ENCODE results near the gene CALU.
A peak's percentile ranks its signal among the peaks of the same experiment; 100 is the strongest.

The CALU gene

DNA sequence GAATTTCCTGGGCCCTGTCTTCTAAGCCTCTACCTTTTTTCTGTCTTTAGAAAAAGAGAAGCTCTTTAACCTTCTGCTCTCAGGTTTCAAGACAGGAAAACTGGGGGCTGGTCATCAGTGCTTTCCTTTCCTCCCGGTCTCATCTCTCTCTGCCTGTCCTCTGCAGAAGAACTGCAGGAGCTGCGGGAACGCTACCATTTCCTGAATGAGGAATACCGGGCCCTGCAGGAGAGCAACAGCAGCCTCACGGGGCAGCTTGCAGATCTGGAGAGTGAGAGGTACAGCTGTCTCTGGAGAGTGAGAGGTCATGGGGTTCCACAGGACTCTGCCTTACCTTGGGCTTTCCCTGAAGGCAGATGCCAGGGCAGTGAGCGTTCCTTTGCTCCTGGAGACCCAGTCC, 65.3 kb downstream of the CALU start:
- no peak overlapping the region for H3K9ac ChIP-seq (ENCODE audit: low read length in 5 of 5)
- H3K36me3 ChIP-seq (ENCODE audit: control insufficient read depth in 5 of 5, insufficient read depth in 5 of 5, low read length in 5 of 5), result peaks cover 0 to 8% (median 3%) of the 10 kb centered on the region in 5 donors
- peaks cover 0 to 2% (median 0%) of the 10 kb centered on the region in 5 donors for H3K27me3 ChIP-seq (ENCODE audit: control insufficient read depth in 5 of 5, insufficient read depth in 4 of 5, low read length in 5 of 5)
- no peak overlapping the region for H3K4me3 ChIP-seq (ENCODE audit: low read depth in 1 of 5, low read length in 5 of 5)
- no peaks in the 10 kb centered on the region for H3K4me1 ChIP-seq (ENCODE audit: control insufficient read depth in 5 of 5, insufficient read depth in 5 of 5, low read length in 5 of 5)
- no peaks in the 10 kb centered on the region for H3K9me3 ChIP-seq (ENCODE audit: control insufficient read depth in 5 of 5, low read length in 5 of 5)
- H3K27ac ChIP-seq (ENCODE audit: low read depth, low read length), result no peak overlapping the region

DNA sequence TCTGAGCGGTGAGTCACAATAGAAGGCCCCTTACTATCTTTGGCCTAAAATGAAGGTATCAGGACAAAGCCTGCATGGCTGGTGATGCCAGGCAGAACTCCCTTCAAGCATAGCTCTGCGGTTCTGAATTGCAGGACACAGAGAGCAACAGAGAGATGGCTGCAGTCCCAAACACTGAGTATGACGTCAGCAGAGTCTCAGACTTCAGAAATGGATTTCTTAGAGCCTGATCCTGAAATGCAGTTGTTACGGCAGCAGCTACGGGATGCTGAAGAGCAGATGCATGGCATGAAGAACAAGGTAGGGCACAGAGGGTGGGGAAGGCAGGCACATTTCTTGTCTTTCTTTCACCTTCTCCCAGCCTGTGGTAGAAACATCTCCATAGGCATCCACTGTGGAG, 66.1 kb downstream of the CALU start:
- no peaks in the 10 kb centered on the region for H3K4me1 ChIP-seq (ENCODE audit: control insufficient read depth in 5 of 5, insufficient read depth in 5 of 5, low read length in 5 of 5)
- H3K36me3 ChIP-seq (ENCODE audit: control insufficient read depth in 5 of 5, insufficient read depth in 5 of 5, low read length in 5 of 5), result peaks cover 0 to 8% (median 3%) of the 10 kb centered on the region in 5 donors
- no peak overlapping the region for H3K9ac ChIP-seq (ENCODE audit: low read length in 5 of 5)
- H3K9me3 ChIP-seq (ENCODE audit: control insufficient read depth in 5 of 5, low read length in 5 of 5), result no peaks in the 10 kb centered on the region
- H3K27me3 ChIP-seq (ENCODE audit: control insufficient read depth in 5 of 5, insufficient read depth in 4 of 5, low read length in 5 of 5), result peaks cover 0 to 2% (median 0%) of the 10 kb centered on the region in 5 donors
- no peak overlapping the region for H3K27ac ChIP-seq (ENCODE audit: low read depth, low read length)
- H3K4me3 ChIP-seq (ENCODE audit: low read depth in 1 of 5, low read length in 5 of 5), result no peak overlapping the region

DNA sequence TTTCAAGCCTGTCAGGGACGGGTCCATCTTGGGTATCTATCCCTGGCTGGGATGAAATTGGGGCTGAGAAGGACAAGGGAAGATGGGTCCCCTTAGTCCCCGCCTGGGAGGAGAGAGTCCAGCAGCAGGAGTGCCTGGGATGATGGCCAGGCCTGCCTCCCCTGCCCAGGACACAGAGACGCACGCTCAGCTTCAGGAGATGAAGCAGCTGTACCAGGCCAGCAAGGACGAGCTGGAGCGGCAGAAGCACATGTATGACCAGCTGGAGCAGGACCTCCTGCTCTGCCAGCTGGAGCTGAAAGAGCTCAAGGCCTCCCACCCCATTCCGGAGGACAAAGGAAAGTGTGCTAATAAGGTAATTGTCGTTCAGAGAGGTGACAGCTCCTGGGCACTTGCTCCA, 68.0 kb downstream of the CALU start:
- H3K9me3 ChIP-seq (ENCODE audit: control insufficient read depth in 5 of 5, low read length in 5 of 5), result no peaks in the 10 kb centered on the region
- peaks cover 0 to 8% (median 3%) of the 10 kb centered on the region in 5 donors for H3K36me3 ChIP-seq (ENCODE audit: control insufficient read depth in 5 of 5, insufficient read depth in 5 of 5, low read length in 5 of 5)
- H3K27ac ChIP-seq (ENCODE audit: low read depth, low read length), result no peak overlapping the region
- H3K9ac ChIP-seq (ENCODE audit: low read length in 5 of 5), result no peak overlapping the region
- H3K4me3 ChIP-seq (ENCODE audit: low read depth in 1 of 5, low read length in 5 of 5), result no peak overlapping the region
- H3K27me3 ChIP-seq (ENCODE audit: control insufficient read depth in 5 of 5, insufficient read depth in 4 of 5, low read length in 5 of 5), result peaks cover 0 to 2% (median 0%) of the 10 kb centered on the region in 5 donors
- H3K4me1 ChIP-seq (ENCODE audit: control insufficient read depth in 5 of 5, insufficient read depth in 5 of 5, low read length in 5 of 5), result peaks cover 0 to 4% (median 0%) of the 10 kb centered on the region in 5 donors

DNA sequence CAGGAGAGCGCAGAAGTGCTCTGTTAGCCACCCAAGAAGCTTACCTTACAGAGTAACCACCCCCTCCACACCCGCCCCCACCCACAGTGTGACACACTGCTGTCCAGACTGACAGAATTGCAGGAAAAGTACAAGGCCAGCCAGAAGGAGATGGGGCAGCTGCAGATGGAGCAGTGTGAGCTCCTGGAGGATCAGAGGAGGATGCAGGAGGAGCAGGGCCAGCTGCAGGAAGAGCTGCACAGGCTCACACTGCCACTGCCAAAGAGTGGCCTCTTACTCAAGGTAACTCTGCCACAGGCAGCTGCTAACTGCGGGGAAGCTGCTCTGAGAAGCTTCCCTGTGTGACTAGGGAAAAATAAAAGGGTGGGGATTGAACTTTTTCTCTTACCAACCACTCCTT, 70.2 kb downstream of the CALU start:
- H3K27ac ChIP-seq (ENCODE audit: low read depth, low read length), result no peak overlapping the region
- no peaks in the 10 kb centered on the region for H3K9me3 ChIP-seq (ENCODE audit: control insufficient read depth in 5 of 5, low read length in 5 of 5)
- peaks cover 0 to 8% (median 3%) of the 10 kb centered on the region in 5 donors for H3K36me3 ChIP-seq (ENCODE audit: control insufficient read depth in 5 of 5, insufficient read depth in 5 of 5, low read length in 5 of 5)
- peaks cover 0 to 14% (median 6%) of the 10 kb centered on the region in 5 donors for H3K4me1 ChIP-seq (ENCODE audit: control insufficient read depth in 5 of 5, insufficient read depth in 5 of 5, low read length in 5 of 5)
- H3K9ac ChIP-seq (ENCODE audit: low read length in 5 of 5), result no peak overlapping the region
- no peak overlapping the region for H3K4me3 ChIP-seq (ENCODE audit: low read depth in 1 of 5, low read length in 5 of 5)
- H3K27me3 ChIP-seq (ENCODE audit: control insufficient read depth in 5 of 5, insufficient read depth in 4 of 5, low read length in 5 of 5), result peaks cover 0 to 2% (median 0%) of the 10 kb centered on the region in 5 donors

DNA sequence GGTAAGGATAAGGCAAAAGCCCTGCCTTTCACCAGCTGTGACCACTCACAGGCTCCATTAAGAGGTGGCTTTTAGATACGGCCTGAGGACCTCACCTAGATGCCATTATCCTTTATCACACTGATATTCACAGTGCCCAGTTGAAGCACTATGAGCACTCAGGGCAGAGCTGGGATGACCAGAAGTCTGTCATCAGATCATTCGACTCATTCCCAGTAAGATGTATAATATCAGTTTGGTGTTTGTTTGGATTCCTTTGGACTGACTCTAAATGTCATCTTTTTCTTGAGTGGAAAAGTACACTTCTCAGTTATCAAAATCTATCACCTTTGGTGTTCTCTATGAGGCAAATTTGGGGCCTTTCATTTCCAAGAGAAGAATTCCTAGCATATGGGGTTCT, 71.3 kb downstream of the CALU start:
- no peak overlapping the region for H3K27ac ChIP-seq (ENCODE audit: low read depth, low read length)
- peaks cover 0 to 2% (median 0%) of the 10 kb centered on the region in 5 donors for H3K27me3 ChIP-seq (ENCODE audit: control insufficient read depth in 5 of 5, insufficient read depth in 4 of 5, low read length in 5 of 5)
- H3K4me3 ChIP-seq (ENCODE audit: low read depth in 1 of 5, low read length in 5 of 5), result no peak overlapping the region
- H3K4me1 ChIP-seq (ENCODE audit: control insufficient read depth in 5 of 5, insufficient read depth in 5 of 5, low read length in 5 of 5), result peaks cover 0 to 16% (median 6%) of the 10 kb centered on the region in 5 donors
- no peak overlapping the region for H3K9ac ChIP-seq (ENCODE audit: low read length in 5 of 5)
- H3K9me3 ChIP-seq (ENCODE audit: control insufficient read depth in 5 of 5, low read length in 5 of 5), result no peaks in the 10 kb centered on the region
- peaks cover 0 to 5% (median under 1%) of the 10 kb centered on the region in 5 donors for H3K36me3 ChIP-seq (ENCODE audit: control insufficient read depth in 5 of 5, insufficient read depth in 5 of 5, low read length in 5 of 5)

DNA sequence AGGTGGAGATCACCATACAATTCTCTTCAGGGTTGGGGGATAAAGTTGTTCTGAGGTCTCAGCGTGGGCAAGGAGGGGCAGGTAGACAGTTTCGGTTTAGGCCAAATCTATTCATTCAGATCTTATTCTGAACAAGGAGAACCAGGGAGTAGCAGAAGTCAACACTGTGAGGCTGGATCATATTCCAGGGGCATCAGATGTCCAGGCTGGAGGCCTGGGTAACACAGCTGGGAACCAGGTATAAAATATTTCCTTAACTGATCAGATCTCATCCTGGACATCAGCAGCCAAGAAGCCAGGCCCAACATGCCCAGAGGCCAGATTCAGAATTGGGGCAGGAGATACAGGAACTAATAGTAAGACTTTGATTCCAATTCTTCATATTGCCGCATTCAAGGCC, 71.8 kb downstream of the CALU start:
- Histone ChIP-seq H3K27ac (ENCODE audit: low read depth, low read length) (no peak overlapping the region), H3K4me3 (ENCODE audit: low read depth in 1 of 5, low read length in 5 of 5) (no peak overlapping the region)

DNA sequence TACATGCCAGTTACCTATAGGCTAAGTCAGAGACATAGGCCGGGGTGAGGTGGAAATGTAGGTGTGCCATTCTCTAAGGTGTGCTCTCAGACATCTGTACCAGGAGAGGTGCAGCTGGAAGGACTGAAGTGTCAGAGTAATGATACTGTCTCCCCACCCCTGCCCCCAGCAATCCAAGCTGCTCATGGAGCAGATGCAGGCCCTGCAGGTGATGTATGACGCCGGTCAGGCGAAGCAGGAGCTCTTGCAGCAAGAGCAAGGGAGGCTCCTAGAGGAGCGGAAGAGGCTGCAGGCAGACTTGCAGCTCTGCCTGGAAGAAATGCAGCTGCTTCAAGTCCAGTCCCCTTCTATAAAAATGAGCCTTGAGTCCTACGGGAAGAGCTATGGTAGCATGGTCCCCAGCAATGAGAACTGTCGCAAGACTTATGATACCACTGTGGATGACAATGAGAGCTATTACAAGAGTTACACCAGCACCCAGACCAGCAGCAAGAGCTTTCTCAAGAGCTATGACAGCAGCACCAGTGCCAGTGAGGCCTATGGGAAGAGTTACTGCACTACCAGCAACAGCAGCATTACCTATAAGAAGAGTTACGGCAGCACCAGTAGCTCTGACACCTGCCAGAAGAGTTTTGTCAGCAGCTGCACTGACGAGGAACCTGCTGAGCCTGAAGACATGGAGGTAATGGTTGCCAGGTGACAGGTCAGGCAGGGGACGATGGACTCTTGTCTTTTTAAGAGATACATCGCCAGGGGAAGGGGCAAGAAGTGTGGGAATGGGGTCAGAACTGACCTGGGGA, 72.7 kb downstream of the CALU start:
- no peak overlapping the region for H3K27ac ChIP-seq (ENCODE audit: low read depth, low read length)
- H3K36me3 ChIP-seq (ENCODE audit: control insufficient read depth in 5 of 5, insufficient read depth in 5 of 5, low read length in 5 of 5), result peaks cover 0 to 3% (median 0%) of the 10 kb centered on the region in 5 donors
- H3K27me3 ChIP-seq (ENCODE audit: control insufficient read depth in 5 of 5, insufficient read depth in 4 of 5, low read length in 5 of 5), result no peaks in the 10 kb centered on the region
- H3K4me1 ChIP-seq (ENCODE audit: control insufficient read depth in 5 of 5, insufficient read depth in 5 of 5, low read length in 5 of 5), result peaks cover 0 to 23% (median 6%) of the 10 kb centered on the region in 5 donors
- H3K9ac ChIP-seq (ENCODE audit: low read length in 5 of 5), result no peak overlapping the region
- H3K9me3 ChIP-seq (ENCODE audit: control insufficient read depth in 5 of 5, low read length in 5 of 5), result no peaks in the 10 kb centered on the region
- H3K4me3 ChIP-seq (ENCODE audit: low read depth in 1 of 5, low read length in 5 of 5), result no peak overlapping the region

More for the DNA sequence above, 71.8 kb downstream of the CALU start:
- peaks cover 0 to 18% (median 6%) of the 10 kb centered on the region in 5 donors for H3K4me1 ChIP-seq (ENCODE audit: control insufficient read depth in 5 of 5, insufficient read depth in 5 of 5, low read length in 5 of 5)
- H3K36me3 ChIP-seq (ENCODE audit: control insufficient read depth in 5 of 5, insufficient read depth in 5 of 5, low read length in 5 of 5), result peaks cover 0 to 3% (median 0%) of the 10 kb centered on the region in 5 donors
- no peaks in the 10 kb centered on the region for H3K9me3 ChIP-seq (ENCODE audit: control insufficient read depth in 5 of 5, low read length in 5 of 5)
- H3K27me3 ChIP-seq (ENCODE audit: control insufficient read depth in 5 of 5, insufficient read depth in 4 of 5, low read length in 5 of 5), result peaks cover 0 to 2% (median 0%) of the 10 kb centered on the region in 5 donors
- no peak overlapping the region for H3K9ac ChIP-seq (ENCODE audit: low read length in 5 of 5)

DNA sequence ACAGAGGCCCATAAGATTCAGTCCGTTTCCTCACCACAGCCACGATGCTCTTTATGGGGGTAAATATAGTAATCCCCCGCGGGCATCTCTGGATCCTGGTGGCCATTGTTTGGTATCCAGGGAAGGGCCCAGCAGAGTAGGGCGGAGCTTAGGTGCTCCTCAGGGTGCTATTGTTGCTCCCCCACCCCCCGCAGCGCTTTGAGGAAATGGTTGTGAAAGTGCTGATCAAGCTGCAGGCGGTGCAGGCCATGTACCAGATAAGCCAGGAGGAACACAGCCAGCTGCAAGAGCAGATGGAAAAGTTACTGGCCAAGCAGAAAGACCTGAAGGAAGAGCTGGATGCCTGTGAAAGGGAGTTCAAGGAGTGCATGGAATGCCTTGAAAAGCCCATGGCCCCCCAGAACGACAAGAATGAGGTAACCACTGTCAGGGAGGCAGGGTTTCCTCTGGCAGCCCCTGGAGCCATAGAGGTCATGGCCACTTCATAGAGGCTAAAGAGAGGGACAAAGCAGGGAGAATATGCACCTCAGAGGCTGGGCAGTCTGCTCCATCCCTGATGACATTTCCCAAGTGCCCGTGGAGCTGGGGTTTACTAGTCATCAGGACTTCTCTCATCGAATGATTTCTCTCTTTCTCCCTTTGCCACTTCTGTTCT, 73.5 kb downstream of the CALU start:
- no peaks in the 10 kb centered on the region for H3K27me3 ChIP-seq (ENCODE audit: control insufficient read depth in 5 of 5, insufficient read depth in 4 of 5, low read length in 5 of 5)
- H3K9me3 ChIP-seq (ENCODE audit: control insufficient read depth in 5 of 5, low read length in 5 of 5), result no peaks in the 10 kb centered on the region
- H3K36me3 ChIP-seq (ENCODE audit: control insufficient read depth in 5 of 5, insufficient read depth in 5 of 5, low read length in 5 of 5), result no peaks in the 10 kb centered on the region
- H3K27ac ChIP-seq (ENCODE audit: low read depth, low read length), result no peak overlapping the region
- peak overlapping the region in 2 of 5 donors; percentile 10 to 61 for H3K4me3 ChIP-seq (ENCODE audit: low read depth in 1 of 5, low read length in 5 of 5)
- H3K9ac ChIP-seq (ENCODE audit: low read length in 5 of 5), result peak overlapping the region in 1 of 5 donors; percentile 8
- peaks cover 0 to 23% (median 6%) of the 10 kb centered on the region in 5 donors for H3K4me1 ChIP-seq (ENCODE audit: control insufficient read depth in 5 of 5, insufficient read depth in 5 of 5, low read length in 5 of 5)

DNA sequence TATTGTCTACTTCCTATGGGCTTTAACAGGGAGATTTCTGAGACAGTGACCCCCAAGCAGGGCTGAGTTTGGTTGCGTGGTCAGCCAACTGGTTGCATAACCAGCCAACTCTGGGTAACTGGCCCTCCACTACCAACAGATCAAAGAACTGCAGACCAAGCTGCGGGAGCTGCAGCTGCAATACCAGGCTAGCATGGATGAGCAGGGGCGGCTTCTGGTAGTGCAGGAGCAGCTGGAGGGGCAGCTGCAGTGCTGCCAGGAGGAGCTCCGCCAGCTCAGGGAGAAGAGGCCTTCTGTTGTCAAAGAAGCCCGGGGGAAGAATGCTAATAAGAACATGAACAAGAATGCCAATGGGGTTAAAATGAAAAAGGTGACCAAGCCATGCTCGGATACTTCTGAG, 75.3 kb downstream of the CALU start:
- no peak overlapping the region for H3K27ac ChIP-seq (ENCODE audit: low read depth, low read length)
- H3K4me1 ChIP-seq (ENCODE audit: control insufficient read depth in 5 of 5, insufficient read depth in 5 of 5, low read length in 5 of 5), result peaks cover 0 to 23% (median 6%) of the 10 kb centered on the region in 5 donors
- no peaks in the 10 kb centered on the region for H3K27me3 ChIP-seq (ENCODE audit: control insufficient read depth in 5 of 5, insufficient read depth in 4 of 5, low read length in 5 of 5)
- no peak overlapping the region for H3K4me3 ChIP-seq (ENCODE audit: low read depth in 1 of 5, low read length in 5 of 5)
- no peaks in the 10 kb centered on the region for H3K9me3 ChIP-seq (ENCODE audit: control insufficient read depth in 5 of 5, low read length in 5 of 5)
- H3K9ac ChIP-seq (ENCODE audit: low read length in 5 of 5), result no peak overlapping the region
- H3K36me3 ChIP-seq (ENCODE audit: control insufficient read depth in 5 of 5, insufficient read depth in 5 of 5, low read length in 5 of 5), result no peaks in the 10 kb centered on the region

Data from subcutaneous abdominal adipose tissue (tissue), 5 donors.